ENCODE data around the gene LTC4S.

LTC4S gene

GRCh38 chr5:179812135-179812825 is 18.5 kb downstream of the LTC4S start:
- no peaks in the 10 kb centered on the region for H3K9me2 ChIP-seq (ENCODE audit: low read depth, low read length)
- no peak overlapping the region for H3K27ac ChIP-seq (ENCODE audit: low read depth, low read length, poor library complexity, severe bottlenecking)
- H3F3A ChIP-seq (ENCODE audit: insufficient read depth, low read length) = no peaks in the 10 kb centered on the region
- H2AFZ ChIP-seq (ENCODE audit: low read length) = no peak overlapping the region
- H3K9ac ChIP-seq (ENCODE audit: low read length) = no peak overlapping the region
- H3K4me1 ChIP-seq (ENCODE audit: insufficient read depth, low read length, severe bottlenecking) = peaks cover 14% of the 10 kb centered on the region
- H3K27me3 ChIP-seq (ENCODE audit: insufficient read depth, low read length) = no peaks in the 10 kb centered on the region
- TF ChIP-seq EZH2 (IDR thresholded peaks at IDR 0.05; ENCODE audit: borderline replicate concordance, low read length) (no peak), CTCF (IDR thresholded peaks at IDR 0.05; ENCODE audit: low read length) (no peak)
- no peak overlapping the region for H3K4me3 ChIP-seq (ENCODE audit: low read depth, low read length, poor library complexity, severe bottlenecking)
- no peaks in the 10 kb centered on the region for H3K79me2 ChIP-seq (ENCODE audit: insufficient read depth, low read length)
- no peaks in the 10 kb centered on the region for H3K9me3 ChIP-seq (ENCODE audit: low read length)
- no peak overlapping the region for H3K4me2 ChIP-seq (ENCODE audit: low read length)
- H4K20me1 ChIP-seq (ENCODE audit: insufficient read depth, low read length) = no peaks in the 10 kb centered on the region
- H3K36me3 ChIP-seq (ENCODE audit: insufficient read depth, low read length) = peaks cover 7% of the 10 kb centered on the region; the same call in 1 of the 2 replicates

GRCh38 chr5:179812997-179813607 is 19.3 kb downstream of the LTC4S start:
- no peaks in the 10 kb centered on the region for H3K9me3 ChIP-seq (ENCODE audit: low read length)
- H3F3A ChIP-seq (ENCODE audit: insufficient read depth, low read length) = no peaks in the 10 kb centered on the region
- no peak overlapping the region for H3K4me3 ChIP-seq (ENCODE audit: low read depth, low read length, poor library complexity, severe bottlenecking)
- H4K20me1 ChIP-seq (ENCODE audit: insufficient read depth, low read length) = no peaks in the 10 kb centered on the region
- TF ChIP-seq CTCF (IDR thresholded peaks at IDR 0.05; ENCODE audit: low read length) (no peak), EZH2 (IDR thresholded peaks at IDR 0.05; ENCODE audit: borderline replicate concordance, low read length) (no peak)
- H3K4me2 ChIP-seq (ENCODE audit: low read length) = no peak overlapping the region
- peaks cover 7% of the 10 kb centered on the region; the same call in 1 of the 2 replicates for H3K36me3 ChIP-seq (ENCODE audit: insufficient read depth, low read length)
- H2AFZ ChIP-seq (ENCODE audit: low read length) = no peak overlapping the region
- no peaks in the 10 kb centered on the region for H3K27me3 ChIP-seq (ENCODE audit: insufficient read depth, low read length)
- peaks cover 11% of the 10 kb centered on the region for H3K4me1 ChIP-seq (ENCODE audit: insufficient read depth, low read length, severe bottlenecking)
- no peak overlapping the region for H3K9ac ChIP-seq (ENCODE audit: low read length)
- H3K9me2 ChIP-seq (ENCODE audit: low read depth, low read length) = no peaks in the 10 kb centered on the region
- H3K79me2 ChIP-seq (ENCODE audit: insufficient read depth, low read length) = no peaks in the 10 kb centered on the region
- H3K27ac ChIP-seq (ENCODE audit: low read depth, low read length, poor library complexity, severe bottlenecking) = no peak overlapping the region

- H3K4me2 ChIP-seq (ENCODE audit: low read length) = no peak overlapping the region
- peaks cover 18% of the 10 kb centered on the region for H3K4me1 ChIP-seq (ENCODE audit: insufficient read depth, low read length, severe bottlenecking)
- no peaks in the 10 kb centered on the region for H4K20me1 ChIP-seq (ENCODE audit: insufficient read depth, low read length)
- TF ChIP-seq EZH2 (IDR thresholded peaks at IDR 0.05; ENCODE audit: borderline replicate concordance, low read length) (no peak), CTCF (IDR thresholded peaks at IDR 0.05; ENCODE audit: low read length) (no peak)
- no peak overlapping the region for H3K27ac ChIP-seq (ENCODE audit: low read depth, low read length, poor library complexity, severe bottlenecking)
- no peak overlapping the region for H3K9ac ChIP-seq (ENCODE audit: low read length)
- no peak overlapping the region for H3K4me3 ChIP-seq (ENCODE audit: low read depth, low read length, poor library complexity, severe bottlenecking)
- H3K36me3 ChIP-seq (ENCODE audit: insufficient read depth, low read length) = peaks cover 7% of the 10 kb centered on the region; the same call in 1 of the 2 replicates
- H3K9me2 ChIP-seq (ENCODE audit: low read depth, low read length) = no peaks in the 10 kb centered on the region
- no peaks in the 10 kb centered on the region for H3K9me3 ChIP-seq (ENCODE audit: low read length)
- no peak overlapping the region for H2AFZ ChIP-seq (ENCODE audit: low read length)
- H3K27me3 ChIP-seq (ENCODE audit: insufficient read depth, low read length) = no peaks in the 10 kb centered on the region
- H3F3A ChIP-seq (ENCODE audit: insufficient read depth, low read length) = no peaks in the 10 kb centered on the region
- H3K79me2 ChIP-seq (ENCODE audit: insufficient read depth, low read length) = no peaks in the 10 kb centered on the region
Measured at GRCh38 chr5:179814090-179814489, 20.3 kb downstream of the LTC4S start.

All from OCI-LY1 (cell line).